Measurements from ENCODE around the gene ATP5MC2. TPM values are rescaled to one million over a fixed set of nuclear protein-coding genes. Genes with fewer than 3 reads are reported as not detected.
"Not testable (repeated sequence)": the region's sequence is repeated elsewhere in the genome, so short reads cannot be mapped to it uniquely, and the experiment has no call there.

ATP5MC2 gene
- total RNA-seq: 411 and 520 TPM in 2 replicates
- 434 TPM for polyA plus RNA-seq (2012)

DNA sequence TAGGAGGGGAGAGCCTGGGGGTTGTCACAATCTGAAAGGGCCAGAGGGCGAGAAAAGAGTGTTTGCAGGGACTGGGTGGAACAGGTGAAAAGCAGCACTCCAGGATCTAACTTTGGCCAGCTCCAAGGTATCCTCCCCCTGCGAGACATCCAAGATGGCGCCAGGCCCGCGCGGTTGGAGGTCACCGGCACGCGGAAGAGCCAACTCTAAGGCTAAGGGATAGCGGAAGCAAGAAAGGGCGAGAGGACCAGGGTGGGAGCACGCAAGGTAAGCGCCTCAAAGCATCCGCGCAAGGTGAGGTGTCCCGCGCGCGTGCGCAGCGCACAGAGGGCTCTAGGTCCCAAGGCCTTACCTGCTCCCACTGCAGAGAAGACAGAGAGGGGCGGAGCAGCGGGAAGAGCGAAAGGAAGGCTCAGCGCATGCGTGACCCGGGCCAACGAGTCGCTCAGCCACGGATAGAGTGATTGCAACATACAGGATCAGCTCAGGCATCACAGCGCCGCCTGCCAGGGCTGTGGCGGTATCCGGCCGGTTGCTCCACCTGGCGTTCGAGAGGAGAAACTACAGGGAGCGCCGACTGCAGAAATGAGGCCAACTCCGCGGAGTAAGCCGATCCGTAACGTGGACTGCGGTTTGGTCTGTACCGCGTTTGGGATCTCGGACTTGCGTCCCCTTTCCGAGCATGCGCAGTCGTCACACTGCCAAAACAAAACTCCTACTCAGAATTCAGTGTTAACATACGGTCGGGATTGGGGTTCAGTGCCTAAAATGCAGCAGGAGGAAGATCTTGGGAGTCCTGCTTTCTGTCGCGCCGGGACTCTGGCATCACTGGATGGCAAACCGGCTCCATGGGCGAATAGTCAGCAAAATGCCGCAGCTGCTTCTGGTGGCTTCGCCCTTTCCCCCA lies at the start of gene ATP5MC2:
TSS of gene ATP5MC2 (minus strand) at position 383 of the 907 bp plus-strand sequence. CDS start 3,469 bp downstream, outside the sequence.
- peak; percentile 99 for DNase-seq (ENCODE audit: low read depth)

GRCh38 chr12:53722450-53723041 lies 46.7 kb upstream of the ATP5MC2 start:
- DNase-seq (ENCODE audit: low read depth): no peak

GRCh38 chr12:53720946-53721345 lies 45.1 kb upstream of the ATP5MC2 start:
- no peak for DNase-seq (ENCODE audit: low read depth)

DNA sequence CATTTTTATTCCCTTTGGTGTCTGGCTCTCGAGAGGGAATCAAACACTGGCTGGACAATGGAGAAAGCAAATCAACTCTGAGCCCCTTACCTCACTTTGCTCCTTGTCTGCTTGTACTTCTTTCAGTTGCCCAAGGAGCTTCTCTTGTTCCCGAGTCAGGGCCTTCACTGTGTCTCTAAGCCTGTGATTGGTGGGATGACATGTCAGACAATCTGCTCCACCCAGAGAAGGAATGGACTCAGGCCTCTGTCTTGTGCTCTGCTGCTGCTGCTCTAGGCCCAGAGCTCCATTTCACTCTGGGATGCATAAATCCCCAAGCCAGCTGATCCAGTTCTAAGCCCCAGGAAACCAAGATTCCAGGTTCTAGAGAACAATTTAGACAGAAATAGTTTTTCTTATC lies 43.8 kb upstream of the ATP5MC2 start:
- DNase-seq (ENCODE audit: low read depth): no peak

DNA sequence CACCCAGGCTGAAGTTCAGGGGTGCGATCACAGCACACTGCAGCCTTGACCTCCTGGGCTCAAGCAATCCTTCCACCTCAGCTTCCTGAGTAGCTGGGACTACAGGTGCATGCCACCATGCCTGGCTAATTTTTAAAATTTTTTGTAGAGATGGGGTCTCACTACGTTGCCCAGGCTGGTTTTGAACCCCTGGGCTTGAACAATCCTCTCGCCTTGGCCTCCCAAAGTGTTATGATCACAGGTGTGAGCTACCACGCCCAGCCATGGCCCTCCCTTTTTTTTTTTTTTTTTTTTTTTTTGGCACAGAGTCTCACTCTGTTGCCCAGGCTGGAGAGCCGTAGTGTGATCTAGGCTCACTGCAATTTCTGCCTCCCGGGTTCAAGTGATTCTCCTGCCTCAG lies 42.7 kb upstream of the ATP5MC2 start:
- DNase-seq (ENCODE audit: low read depth): not testable (repeated sequence)

- DNase-seq (ENCODE audit: low read depth): no peak
Measured at GRCh38 chr12:53717319-53717718, 41.4 kb upstream of the ATP5MC2 start.

GRCh38 chr12:53714004-53714403 lies 38.1 kb upstream of the ATP5MC2 start:
- DNase-seq (ENCODE audit: low read depth): no peak

GRCh38 chr12:53713516-53713915 lies 37.6 kb upstream of the ATP5MC2 start:
- DNase-seq (ENCODE audit: low read depth): no peak

- DNase-seq (ENCODE audit: low read depth): no peak
Measured at GRCh38 chr12:53712059-53712643, 36.3 kb upstream of the ATP5MC2 start.

DNA sequence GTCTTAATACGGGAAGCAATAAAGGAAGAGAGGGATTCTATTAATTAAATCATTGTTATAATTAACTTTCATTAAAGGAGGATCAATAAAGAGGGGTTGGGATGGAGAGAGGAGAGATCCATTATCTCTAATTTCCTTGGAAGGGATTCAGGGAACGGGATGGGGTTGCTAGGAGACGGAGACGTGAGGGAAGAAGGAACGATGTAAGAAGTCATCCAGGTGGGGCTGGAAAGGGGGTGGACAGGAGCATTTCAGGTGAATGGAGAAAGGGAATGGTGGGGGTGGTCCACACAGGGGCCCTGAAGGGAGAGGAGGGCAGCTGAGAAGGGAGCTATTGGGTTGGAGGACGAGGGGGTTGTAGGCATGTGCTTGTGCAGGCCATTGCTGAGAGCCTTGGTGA lies 34.2 kb upstream of the ATP5MC2 start:
- no peak for DNase-seq (ENCODE audit: low read depth)

DNA sequence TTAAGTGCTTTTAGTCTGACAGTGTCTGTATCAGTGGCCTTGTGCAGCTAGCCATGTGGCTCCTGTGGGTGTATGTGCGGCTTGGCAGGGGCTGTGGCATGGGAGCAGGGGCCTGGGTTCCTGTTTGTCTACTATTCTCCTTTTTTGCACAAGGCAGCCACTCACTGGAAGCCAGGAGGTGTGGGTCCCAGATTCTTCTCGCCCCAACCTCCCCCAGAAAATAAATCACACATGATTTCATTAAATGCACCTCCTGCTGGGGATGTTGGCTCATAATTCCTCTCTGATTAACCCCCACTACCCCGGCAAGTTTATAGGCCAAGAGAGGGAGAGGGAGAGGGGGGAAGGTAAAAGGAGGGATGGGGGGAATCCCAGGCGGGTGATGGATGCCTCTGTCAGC lies 33.8 kb upstream of the ATP5MC2 start:
- DNase-seq (ENCODE audit: low read depth): no peak

DNA sequence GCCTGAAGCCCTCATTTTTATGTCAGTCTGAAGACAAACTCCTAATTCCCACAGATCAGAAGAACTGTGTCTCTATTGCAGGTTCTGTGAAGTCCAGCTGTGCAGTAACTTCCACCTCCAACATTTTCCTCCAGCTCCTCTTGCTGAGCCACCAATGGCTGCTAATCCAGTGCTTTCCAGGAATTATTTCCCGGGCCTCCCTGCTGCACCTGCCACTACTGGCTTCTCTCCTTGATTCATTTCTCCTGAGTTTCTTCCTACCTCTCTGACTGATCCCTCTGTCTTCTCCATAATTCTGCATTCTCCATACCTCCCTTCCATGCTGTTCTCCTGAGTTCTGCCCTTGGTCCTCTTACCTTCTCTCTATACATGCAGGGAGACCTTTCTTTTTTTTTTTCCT lies 30.2 kb upstream of the ATP5MC2 start:
- DNase-seq (ENCODE audit: low read depth): no peak

- DNase-seq (ENCODE audit: low read depth): no peak
Measured at GRCh38 chr12:53703756-53704155, 27.9 kb upstream of the ATP5MC2 start.

DNA sequence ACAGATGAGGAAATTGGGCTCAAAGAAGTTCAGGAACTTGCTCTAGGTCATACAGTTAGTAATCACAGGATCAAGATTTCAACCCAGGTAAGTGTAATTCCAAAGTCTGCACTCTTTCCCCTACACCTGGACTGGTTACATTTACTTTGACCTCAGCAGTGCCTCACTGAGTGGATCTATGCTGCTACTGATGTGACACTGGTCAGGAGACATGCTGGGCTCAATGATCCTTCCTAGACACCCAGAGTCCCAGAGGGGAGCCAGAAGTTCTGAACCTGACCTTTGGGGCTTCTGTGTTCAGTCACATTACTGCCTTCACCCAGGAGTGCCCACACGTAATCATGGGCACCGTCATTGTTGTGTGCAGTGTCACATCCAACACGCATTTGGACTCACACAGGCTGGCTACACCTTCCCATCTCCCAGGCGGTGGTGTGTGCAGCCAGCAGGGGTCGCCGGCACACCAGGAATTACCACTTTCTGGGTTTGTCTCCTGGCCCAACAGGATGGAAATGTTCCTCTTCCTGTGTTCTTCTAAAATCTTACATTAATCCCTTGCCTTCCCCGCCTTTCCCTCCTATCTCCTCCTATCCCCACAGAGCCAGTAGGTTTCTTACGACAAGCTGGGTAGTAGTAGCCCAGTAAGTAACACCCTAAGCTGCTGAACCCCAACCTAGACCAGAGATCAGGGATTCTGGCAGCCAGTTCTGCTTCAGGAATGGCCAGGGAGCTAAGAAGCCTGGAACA lies 25.8 kb upstream of the ATP5MC2 start:
- DNase-seq (ENCODE audit: low read depth): peak; percentile 72

DNA sequence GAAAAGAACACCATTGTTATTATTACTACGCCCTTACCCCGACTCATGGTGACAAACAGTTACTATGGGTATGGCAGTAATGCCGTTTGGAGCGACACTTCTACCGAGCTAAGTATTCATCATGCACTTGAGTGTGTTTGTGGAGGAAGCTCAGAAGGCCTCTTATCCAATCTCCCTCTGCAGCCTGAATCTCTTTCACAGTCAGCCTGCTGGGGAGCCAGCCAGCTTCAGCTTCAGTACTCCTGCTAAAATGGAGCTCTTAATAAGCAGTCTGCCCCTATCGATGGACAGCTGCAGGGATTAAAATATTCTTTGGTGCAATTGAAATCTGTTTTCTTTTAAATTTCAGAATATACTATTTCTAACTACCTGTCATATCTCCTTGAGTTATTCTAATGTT lies 24.7 kb upstream of the ATP5MC2 start:
- DNase-seq (ENCODE audit: low read depth): no peak

GRCh38 chr12:53699678-53700025 lies 23.8 kb upstream of the ATP5MC2 start:
- no peak for DNase-seq (ENCODE audit: low read depth)

DNA sequence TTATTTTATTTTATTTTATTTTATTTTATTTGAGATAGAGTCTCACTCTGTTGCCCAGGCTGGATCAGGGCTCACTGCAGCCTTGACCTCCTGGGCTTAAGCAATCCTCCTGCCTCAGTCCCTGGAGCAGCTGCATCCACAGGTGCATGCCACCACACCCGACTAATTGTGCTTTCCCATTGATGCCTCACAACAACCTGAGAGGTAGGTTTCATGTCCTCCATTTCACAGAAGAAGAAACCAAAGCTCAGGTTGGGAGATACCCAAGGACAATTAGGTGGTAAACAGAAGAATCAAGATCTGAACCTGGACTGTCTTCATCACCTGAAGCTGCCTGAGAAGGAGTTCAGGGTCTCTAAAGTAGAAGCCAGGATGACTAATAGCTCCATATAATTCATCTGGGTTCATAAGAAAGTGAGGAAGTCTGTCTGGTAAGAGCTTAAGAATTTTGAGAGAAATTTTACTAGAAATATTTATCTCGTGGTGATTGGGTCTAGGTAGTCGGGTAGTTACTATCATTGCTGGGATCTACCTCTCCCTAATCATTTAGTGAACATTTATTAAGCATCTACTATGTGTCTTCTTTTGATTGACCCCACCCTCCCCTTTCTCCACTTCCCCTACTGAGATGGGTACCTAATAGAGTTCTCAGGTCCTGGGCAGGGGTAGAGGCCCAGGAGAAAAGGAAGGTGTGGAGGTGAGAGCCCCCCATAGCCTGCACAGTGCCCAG lies 23.2 kb upstream of the ATP5MC2 start:
- DNase-seq (ENCODE audit: low read depth): no peak

DNA sequence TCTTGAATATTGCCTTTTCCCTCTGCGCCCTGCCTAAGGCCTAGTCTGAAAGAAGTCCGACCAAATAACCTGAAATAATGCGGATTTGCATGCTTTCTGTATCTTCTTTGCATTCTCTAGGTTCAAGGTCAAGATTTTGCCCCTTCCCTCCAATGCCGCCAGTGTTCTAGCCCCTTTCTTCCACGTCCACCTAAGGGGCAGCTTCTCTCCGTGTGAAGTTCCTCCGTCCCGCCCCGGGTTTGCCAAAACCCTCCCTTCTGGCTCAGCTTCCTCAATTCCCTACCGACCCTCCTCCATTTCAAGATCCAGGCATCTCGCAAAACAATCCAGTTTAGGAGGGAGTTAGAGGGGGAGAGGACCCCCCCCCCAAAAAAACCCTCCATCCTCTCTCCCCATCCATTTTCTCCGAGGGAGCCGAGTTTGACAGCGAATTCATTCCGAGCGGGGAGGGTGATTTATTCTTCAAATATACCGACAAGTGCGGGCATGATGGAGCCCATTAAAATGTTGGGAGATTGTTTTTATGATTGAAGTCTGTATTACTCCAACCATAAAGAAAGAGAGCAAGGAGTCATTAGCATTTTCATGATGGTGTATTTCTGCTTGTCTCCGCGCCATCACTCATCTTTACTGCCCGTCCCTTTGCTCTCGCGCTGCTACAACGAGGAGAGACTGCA lies 20.9 kb upstream of the ATP5MC2 start:
- DNase-seq (ENCODE audit: low read depth): no peak

DNA sequence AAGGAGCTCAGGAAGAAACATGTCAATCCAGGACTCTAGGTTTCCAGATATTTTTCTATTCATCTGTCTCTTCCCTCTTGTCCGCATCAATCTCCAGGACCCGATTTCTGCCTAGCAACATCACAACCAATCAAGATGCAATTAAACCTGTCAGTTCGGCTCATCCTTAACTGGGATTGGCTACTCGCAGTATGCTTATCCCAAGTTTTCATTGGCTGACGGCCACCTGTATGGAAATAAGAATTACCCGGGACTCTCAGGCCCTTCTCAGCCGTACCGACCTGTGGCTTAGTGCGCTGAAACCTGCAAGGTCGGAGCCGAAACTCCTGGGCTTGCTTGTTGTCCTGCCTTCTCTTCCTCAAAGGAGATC lies 20.4 kb upstream of the ATP5MC2 start:
- DNase-seq (ENCODE audit: low read depth): peak; percentile 87

Data from myocyte (in vitro differentiated cells).